NB4 (cell line): ENCODE results near the gene SAMD10.

Experiments used
- MYC ChIP-seq: IDR thresholded peaks from 2 replicates; pipeline ENCODE4 v1.6.1; 2011; ENCODE audit warnings: low read depth, low read length
- POLR2A ChIP-seq: IDR thresholded peaks from 2 replicates; pipeline ENCODE4 v1.6.1; 2011; ENCODE audit warnings: mild to moderate bottlenecking; ENCODE audit not compliant: insufficient read length; ENCODE audit errors: extremely low read depth

GRCh38 chr20:63945031-63945658 is 34.3 kb downstream of the SAMD10 start:
- TF ChIP-seq POLR2A: no peak
- no peak for TF ChIP-seq MYC
